HTR-8/SVneo (cell line): ENCODE measurements around the gene BTN3A1.
"Not testable (repeated sequence)": the region's sequence is repeated elsewhere in the genome, so short reads cannot be mapped to it uniquely, and the experiment has no call there.

ENCODE experiments used
- DNase-seq: peaks from one replicate; pipeline ENCODE4 v3.0.0; 2011; ENCODE audit warnings: low spot score, mixed read lengths; ENCODE audit not compliant: insufficient read length
- FAIRE-seq: peaks from 2 replicates; lab custom pipeline; 2011; peaks lifted over from hg19 to GRCh38; lab: Jason Lieb, UNC

BTN3A1 gene

GRCh38 chr6:26378143-26378542, 23.9 kb upstream of the BTN3A1 start:
- FAIRE-seq, DNase-seq: not testable (repeated sequence)

- DNase-seq (no peak), FAIRE-seq (no peak)
Measured at GRCh38 chr6:26379292-26379691, 22.8 kb upstream of the BTN3A1 start.

DNA sequence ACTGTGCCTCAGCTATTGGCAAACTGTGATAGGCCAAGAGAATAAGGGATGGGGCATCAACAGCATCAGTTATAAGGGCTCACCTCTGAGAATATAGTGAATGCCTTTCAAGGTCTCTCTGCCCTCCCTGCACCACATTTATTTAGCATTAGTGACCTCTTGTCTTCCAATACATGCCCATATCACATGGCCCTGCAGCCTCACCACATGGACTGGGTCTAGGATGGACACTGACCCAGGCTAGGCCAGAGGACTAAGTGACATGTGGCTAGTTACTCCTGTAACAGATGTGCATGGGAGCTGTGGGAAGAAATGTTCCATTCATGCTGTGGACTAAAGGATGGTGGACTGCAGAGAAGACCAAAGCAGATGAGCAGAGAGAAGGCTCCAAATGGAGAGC, 22.3 kb upstream of the BTN3A1 start:
- DNase-seq (no peak), FAIRE-seq (no peak)

DNA sequence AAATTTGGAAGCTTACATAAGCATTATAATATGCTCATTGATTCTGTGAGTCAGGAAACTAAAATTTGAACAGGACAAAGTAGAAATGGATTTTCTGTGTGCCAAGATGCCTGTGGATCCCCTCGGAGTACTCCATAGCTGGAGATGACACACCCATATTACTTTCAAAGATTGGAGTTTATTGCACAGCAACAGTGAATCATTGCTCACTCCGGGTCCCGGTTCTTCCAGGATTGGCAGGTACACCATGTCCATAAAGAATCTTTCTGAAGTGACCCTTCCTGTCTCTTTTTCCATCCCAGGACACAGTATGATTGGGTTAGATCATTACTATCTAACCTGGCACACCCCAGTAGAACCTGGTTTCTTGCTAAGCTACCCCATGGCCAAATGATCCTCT, 21.8 kb upstream of the BTN3A1 start:
- FAIRE-seq (no peak), DNase-seq (no peak)

- DNase-seq: no peak
- no peak for FAIRE-seq
Measured at GRCh38 chr6:26382121-26382520, 20.0 kb upstream of the BTN3A1 start.

DNA sequence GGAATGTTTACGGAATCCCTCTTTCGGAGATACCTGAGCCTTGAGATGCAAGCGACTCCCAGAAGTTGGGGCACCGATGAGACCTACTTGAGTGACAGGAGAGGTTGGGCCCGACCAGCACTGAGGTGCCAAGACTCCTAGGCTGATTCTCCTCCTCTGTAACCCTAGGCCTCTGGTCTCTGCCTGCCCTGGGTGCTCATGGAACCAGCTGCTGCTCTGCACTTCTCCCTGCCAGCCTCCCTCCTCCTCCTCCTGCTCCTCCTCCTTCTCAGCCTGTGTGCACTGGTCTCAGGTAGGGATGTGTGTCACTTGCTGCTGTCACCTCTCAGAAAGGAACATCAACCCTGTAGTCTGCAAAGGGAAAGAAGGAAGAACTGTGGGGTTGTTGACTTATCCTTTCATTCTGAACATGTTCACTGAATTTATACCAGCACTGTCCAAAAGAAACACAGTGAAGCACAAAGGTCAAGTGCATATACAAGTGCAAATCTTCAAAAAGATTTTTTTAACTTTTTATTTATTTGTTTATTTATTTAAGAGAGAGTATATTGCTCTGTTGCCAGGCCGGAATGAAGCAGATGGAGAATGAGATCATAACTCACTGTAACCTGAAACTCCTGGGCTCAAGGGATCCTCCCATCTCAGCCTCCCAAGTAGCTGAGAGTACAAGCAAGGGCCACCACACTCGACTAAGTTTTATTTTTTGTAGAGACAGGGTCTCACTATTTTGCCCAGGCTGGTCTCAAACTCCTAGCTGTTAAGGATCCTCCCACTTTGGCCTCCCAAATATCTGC, 18.3 kb upstream of the BTN3A1 start:
- DNase-seq: no peak
- FAIRE-seq: peak; percentile 81

GRCh38 chr6:26385734-26386125, 16.3 kb upstream of the BTN3A1 start:
- DNase-seq (no peak), FAIRE-seq (no peak)

DNA sequence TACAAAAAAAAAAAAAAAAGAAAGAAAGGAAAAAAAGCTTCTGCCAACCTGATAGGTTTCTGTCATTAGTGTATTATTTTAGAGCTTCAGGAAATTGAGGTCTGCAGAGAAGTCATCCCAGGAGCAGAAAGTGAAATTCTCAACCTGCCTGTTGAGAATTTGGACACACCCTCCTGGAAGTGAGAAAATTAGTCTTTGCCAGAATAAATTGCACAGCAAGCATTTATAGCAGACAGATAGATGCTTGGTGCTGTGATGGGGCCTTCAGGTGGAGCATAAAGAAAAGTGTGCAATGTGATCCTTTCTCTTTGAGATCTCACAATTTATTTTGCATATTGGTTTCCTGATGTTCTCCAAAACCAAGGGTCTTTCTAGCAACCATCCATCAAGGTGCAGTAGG, 14.5 kb upstream of the BTN3A1 start:
- DNase-seq: no peak
- FAIRE-seq: no peak

- FAIRE-seq: no peak
- no peak for DNase-seq
Measured at GRCh38 chr6:26388014-26388413, 14.1 kb upstream of the BTN3A1 start.

- no peak for DNase-seq
Measured at GRCh38 chr6:26388441-26388840, 13.6 kb upstream of the BTN3A1 start.

GRCh38 chr6:26389349-26389894, 12.7 kb upstream of the BTN3A1 start:
- FAIRE-seq (no peak), DNase-seq (no peak)

More at GRCh38 chr6:26388441-26388840, 13.6 kb upstream of the BTN3A1 start:
- FAIRE-seq: no peak

DNA sequence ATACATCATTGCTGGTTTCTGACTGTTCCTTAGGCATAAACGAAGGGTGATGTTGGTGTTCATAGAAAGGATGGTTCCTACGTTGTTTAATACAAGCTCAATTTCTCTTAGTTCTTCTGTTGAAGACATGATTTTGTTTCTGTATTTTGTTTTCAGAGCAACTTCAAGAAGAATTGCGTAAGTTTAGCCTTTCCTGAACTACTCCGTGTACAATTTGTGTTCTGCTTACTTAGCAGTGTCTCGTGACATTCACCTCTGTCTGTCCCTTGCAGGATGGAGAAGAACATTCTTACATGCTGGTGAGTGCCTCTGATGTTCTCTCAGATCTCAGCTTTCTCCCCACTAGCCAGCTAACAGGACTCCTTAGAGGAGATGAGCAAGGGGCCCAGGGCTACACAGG, 11.5 kb upstream of the BTN3A1 start:
- DNase-seq (no peak), FAIRE-seq (no peak)

DNA sequence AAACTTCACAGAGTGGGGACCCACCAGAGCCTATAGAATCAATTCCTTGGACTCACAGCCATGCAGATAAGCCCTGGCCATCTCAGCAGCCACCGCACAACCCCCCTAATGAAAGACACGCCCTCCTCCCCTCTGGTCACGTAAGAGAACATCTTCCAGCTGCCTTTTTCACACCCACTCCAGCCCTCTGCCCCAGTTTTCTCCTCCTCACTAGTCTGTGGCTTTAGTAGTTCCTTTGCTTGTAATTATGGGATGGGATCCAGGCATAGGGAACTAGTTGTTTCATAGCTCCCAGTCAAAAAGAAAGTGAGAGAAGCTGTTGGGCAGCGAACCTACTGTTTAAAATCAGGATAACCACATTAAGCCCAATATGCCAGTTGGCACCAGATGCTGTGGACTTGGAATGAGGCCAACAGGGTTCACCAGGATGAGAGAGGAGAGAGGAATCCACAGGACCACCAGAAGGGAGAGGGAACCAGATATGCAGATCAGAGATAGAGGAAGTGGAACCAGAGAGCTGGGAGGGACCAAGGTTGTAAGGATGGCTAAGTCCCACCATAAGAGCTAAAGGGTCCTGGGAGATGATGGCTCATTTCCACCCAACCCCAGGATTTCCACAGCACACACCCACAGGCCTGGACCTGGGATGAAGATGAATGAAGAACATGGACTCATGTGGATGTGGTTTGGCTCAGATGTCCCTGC, 9.0 kb upstream of the BTN3A1 start:
- DNase-seq: no peak
- no peak for FAIRE-seq

GRCh38 chr6:26394289-26394688, 7.8 kb upstream of the BTN3A1 start:
- DNase-seq (no peak), FAIRE-seq (no peak)

- DNase-seq (no peak), FAIRE-seq (no peak)
Measured at GRCh38 chr6:26398555-26398954, 3.5 kb upstream of the BTN3A1 start.

- FAIRE-seq: no peak
Measured at GRCh38 chr6:26400626-26401025, 1.4 kb upstream of the BTN3A1 start.

DNA sequence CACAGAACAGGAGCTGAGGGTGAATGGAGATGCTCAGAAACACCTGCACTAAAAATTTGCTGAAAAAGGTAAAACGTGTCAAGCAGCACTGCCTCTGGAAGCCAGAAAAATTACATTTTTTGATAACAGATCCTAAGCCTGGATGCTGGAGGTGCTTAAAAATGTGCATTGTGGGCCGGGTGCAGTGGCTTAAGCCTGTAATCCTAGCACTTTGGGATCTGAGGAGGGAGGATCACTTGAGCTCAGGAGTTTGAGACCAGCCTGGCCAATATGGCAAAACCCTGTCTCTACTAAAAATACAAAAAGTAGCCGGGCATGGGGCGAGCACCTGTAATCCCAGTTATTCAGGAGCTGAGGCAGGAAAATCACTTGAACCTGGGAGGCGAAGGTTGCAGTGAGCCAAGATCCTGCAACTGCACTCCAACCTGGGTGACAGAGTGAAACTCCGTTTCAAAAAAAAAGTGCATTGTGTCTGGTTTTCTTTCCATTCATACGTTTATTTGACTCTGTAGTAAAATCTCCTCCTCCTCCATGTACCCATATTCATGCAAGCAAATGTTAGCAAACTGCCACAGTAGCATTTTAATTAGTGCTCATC, 587 bp upstream of the BTN3A1 start:
- no peak for FAIRE-seq
- DNase-seq: no peak

More at GRCh38 chr6:26400626-26401025, 1.4 kb upstream of the BTN3A1 start:
- no peak for DNase-seq

GRCh38 chr6:26403893-26404292, 1.8 kb downstream of the BTN3A1 start:
- FAIRE-seq (no peak), DNase-seq (no peak)

DNA sequence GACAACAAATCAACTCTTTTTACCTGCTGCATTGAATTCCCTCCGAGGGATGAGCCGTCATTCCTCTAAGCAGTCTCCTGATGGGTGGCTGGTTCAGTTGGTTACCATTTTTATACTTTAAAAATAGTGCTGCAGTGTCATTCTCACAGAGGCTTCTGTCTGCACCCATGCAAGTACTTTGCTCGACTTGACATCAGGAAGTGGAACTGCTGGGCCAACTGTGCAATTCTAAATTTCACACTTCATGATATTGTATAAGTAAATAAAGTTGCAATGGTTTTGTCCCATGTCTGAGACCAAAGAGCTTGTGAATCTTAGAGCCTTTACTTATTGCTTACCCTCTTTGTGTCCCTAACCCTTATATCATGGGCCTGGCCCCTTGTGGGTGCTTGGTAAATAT, 2.5 kb downstream of the BTN3A1 start:
- FAIRE-seq (no peak), DNase-seq (no peak)

- no peak for FAIRE-seq
Measured at GRCh38 chr6:26408828-26409730, 7.0 kb downstream of the BTN3A1 start.

More at GRCh38 chr6:26408828-26409730, 7.0 kb downstream of the BTN3A1 start:
- no peak for DNase-seq
